GM18511 (cell line): ENCODE data around the gene SMYD2.

Experiments used
- ATAC-seq: cut with Tn5 transposase; IDR thresholded peaks from one replicate; pipeline ENCODE4 v1.9.1; 2021; ENCODE audit warnings: mild to moderate bottlenecking, moderate library complexity; ENCODE audit not compliant: unreplicated experiment

SMYD2 gene

GRCh38 chr1:214384373-214385079, 103.6 kb downstream of the SMYD2 start:
- no peak for ATAC-seq

GRCh38 chr1:214385428-214385827, 104.5 kb downstream of the SMYD2 start:
- ATAC-seq, result no peak

GRCh38 chr1:214386333-214386732, 105.4 kb downstream of the SMYD2 start:
- no peak for ATAC-seq
